GM12875 (cell line): ENCODE data around the gene TMEM242.

Source experiments
- H3K4me3 ChIP-seq: one replicate; pipeline ENCODE4 v1.5.1; 2011; ENCODE audit warnings: low read depth, low read length, control low read depth
- CTCF ChIP-seq: IDR thresholded peaks from 2 replicates; pipeline ENCODE4 v1.5.1; 2011; ENCODE audit warnings: low read depth, mild to moderate bottlenecking, control low read depth, inconsistent platforms, low read length, moderate library complexity, borderline replicate concordance; ENCODE audit not compliant: insufficient read depth

The TMEM242 gene

GRCh38 chr6:157271911-157272310, 51.4 kb downstream of the TMEM242 start:
- TF ChIP-seq CTCF, result no peak
- no peak overlapping the region for H3K4me3 ChIP-seq

- H3K4me3 ChIP-seq, result no peak overlapping the region
- TF ChIP-seq CTCF, result no peak
Observed at GRCh38 chr6:157271441-157271840, 51.9 kb downstream of the TMEM242 start.

- no peak for TF ChIP-seq CTCF
- H3K4me3 ChIP-seq, result no peak overlapping the region
Observed at GRCh38 chr6:157270916-157271315, 52.4 kb downstream of the TMEM242 start.

GRCh38 chr6:157270308-157270707, 53.0 kb downstream of the TMEM242 start:
- no peak overlapping the region for H3K4me3 ChIP-seq
- TF ChIP-seq CTCF, result no peak

GRCh38 chr6:157269261-157269794, 54.0 kb downstream of the TMEM242 start:
- no peak overlapping the region for H3K4me3 ChIP-seq
- TF ChIP-seq CTCF, result no peak

- TF ChIP-seq CTCF, result no peak
- H3K4me3 ChIP-seq, result no peak overlapping the region
Observed at GRCh38 chr6:157268835-157269234, 54.5 kb downstream of the TMEM242 start.

GRCh38 chr6:157268396-157268795, 54.9 kb downstream of the TMEM242 start:
- no peak for TF ChIP-seq CTCF
- H3K4me3 ChIP-seq, result no peak overlapping the region
